Heart left ventricle (tissue), 16 donors: ENCODE results near the gene ADCY5. TPM values are rescaled to one million over a fixed set of nuclear protein-coding genes. Genes with fewer than 3 reads are reported as not detected.
A peak's percentile ranks its signal among the peaks of the same experiment; 100 is the strongest.

ENCODE experiments used
- ATAC-seq, 4 donors: fragments of 200-7000 bp; cut with Tn5 transposase; one replicate each; pipeline ENCODE4 v1.9.1; 2020 to 2022; ENCODE audit warnings: moderate library complexity in 4 of 4, mild to moderate bottlenecking in 3 of 4, moderate number of reproducible peaks in 1 of 4
- DNase-seq, 5 donors: peaks; one replicate each; pipeline ENCODE4 v3.0.0-alpha.2; 2020
- H3K27ac ChIP-seq, 12 donors: fragments of 200-600 bp; sonication (generic) in 4 of 12; one replicate each; pipeline versions ENCODE4 v1.5.0 to v1.8.0; 2016 to 2022; ENCODE audit warnings: mild to moderate bottlenecking in 2 of 12
- H3K27me3 ChIP-seq, 9 donors: fragments of 200-600 bp; sonication (generic) in 2 of 9; one replicate each; pipeline versions ENCODE4 v1.5.1 to v1.8.0; 2016 to 2022; ENCODE audit warnings: mild to moderate bottlenecking in 3 of 9
- H3K36me3 ChIP-seq, 9 donors: fragments of 200-600 bp; sonication (generic) in 2 of 9; one replicate each; pipeline versions ENCODE4 v1.5.0 to v1.8.0; 2018 to 2022; ENCODE audit warnings: mild to moderate bottlenecking in 2 of 9
- H3K4me1 ChIP-seq, 12 donors: fragments of 200-600 bp; sonication (generic) in 4 of 12; one replicate each; pipeline versions ENCODE4 v1.5.0 to v1.8.0; 2016 to 2022; ENCODE audit warnings: mild to moderate bottlenecking in 3 of 12
- H3K4me3 ChIP-seq, 12 donors: fragments of 200-600 bp; sonication (generic) in 4 of 12; one replicate each; pipeline versions ENCODE4 v1.5.0 to v1.8.0; 2017 to 2022; ENCODE audit warnings: mild to moderate bottlenecking in 9 of 12, moderate library complexity in 4 of 12
- H3K9me3 ChIP-seq, 12 donors: fragments of 200-600 bp; sonication (generic) in 4 of 12; one replicate each; pipeline versions ENCODE4 v1.5.0 to v1.8.0; 2016 to 2022; ENCODE audit warnings: mild to moderate bottlenecking in 1 of 12
- POLR2A ChIP-seq, 2 donors: fragments of 450-650 bp; IDR thresholded peaks; one replicate each; pipeline ENCODE4 v1.6.1; 2017; ENCODE audit warnings: antibody characterized with exemption in 2 of 2, mild to moderate bottlenecking in 2 of 2, moderate library complexity in 2 of 2
- WGBS, 4 donors: extraction: QIAGEN DNeasy Blood & Tissue Kit in 2 of 4; methylation state at CpG; one replicate each; pipeline versions ENCODE4 v1.1.5 to v1.1.7; 2013 to 2018; 5-methylcytosine and 5-hydroxymethylcytosine counted together
- intact Hi-C, 10 donors: fragments of 100-400 bp; cut with DNase I; formaldehyde crosslinking; loops; one replicate each; pipeline versions ENCODE4 v1.11.1 to v1.14.2; 2022
- polyA plus RNA-seq, 2 donors: library from polyadenylated mRNA; stranded (reverse); fragments of 200-250 nt; gene quantifications; one replicate each; pipeline ENCODE4 v1.2.3, GENCODE V29; 2013
- total RNA-seq, 9 donors: library from RNA; depleted of rRNA in 2 of 9; stranded (reverse); fragments of >200 nt in 2 of 9; fragmentation: NEBNext Ultra II Directional in 3 of 9; extraction: Animal tissue kit (Norgen Biotek cat#: 25700) in 3 of 9; gene quantifications; one replicate each; pipeline versions ENCODE4 v1.1.0 to v1.2.4, GENCODE V29; 2016 to 2023
- TF ChIP-seq, protein P1 (sequence below), 12 donors: fragments of 200-600 bp; sonication (generic) in 4 of 12; IDR thresholded peaks; one replicate each; pipeline versions ENCODE4 v1.5.0 to v1.8.0; 2018 to 2022; ENCODE audit warnings: antibody characterized with exemption in 12 of 12, mild to moderate bottlenecking in 5 of 12
- donor health status: ischemic (EF 13 %, LVEDD 7.1; RV severe dilation, severe dysfunction).
- donor health status: healthy with polysubstance abuse.
- donor health status: DM: no; HTN: yes; CAD: no.
- donor health status: DM: no; HTN: no; CAD: no.
- donor health status: ischemic (EF 25% LVEDD 6.9; RV normal size, moderate dysfunction).
- donor health status: ischemic (EF 25% LVEDD 5.7; RV mildly dilated, moderate dysfunction).
- donor health status: healthy.
- donor health status: DM: yes; HTN: yes; CAD: no.
- donor health status: ischemic (EF 35%, LVEDD 5.7; RV mildly dilated, moderate dysfunction).
- donor health status: nonischemic (EF 11% LVEDD 7.7; RV severe dilation, severe dysfunction).
- donor health status: DM: yes; HTN: yes; CAD: no.
- donor health status: PGD.
- donor health status: ischemic (EF 29% LVEDD 5.4; RV normal size, mild dysfunction).
- donor health status: nonischemic (EF 23%, LVEDD 6.1; RV moderate dilation, normal function).

The ADCY5 gene
- total and polyA plus RNA-seq, 11 donors = 78.5 to 276 (median 167) TPM

DNA sequence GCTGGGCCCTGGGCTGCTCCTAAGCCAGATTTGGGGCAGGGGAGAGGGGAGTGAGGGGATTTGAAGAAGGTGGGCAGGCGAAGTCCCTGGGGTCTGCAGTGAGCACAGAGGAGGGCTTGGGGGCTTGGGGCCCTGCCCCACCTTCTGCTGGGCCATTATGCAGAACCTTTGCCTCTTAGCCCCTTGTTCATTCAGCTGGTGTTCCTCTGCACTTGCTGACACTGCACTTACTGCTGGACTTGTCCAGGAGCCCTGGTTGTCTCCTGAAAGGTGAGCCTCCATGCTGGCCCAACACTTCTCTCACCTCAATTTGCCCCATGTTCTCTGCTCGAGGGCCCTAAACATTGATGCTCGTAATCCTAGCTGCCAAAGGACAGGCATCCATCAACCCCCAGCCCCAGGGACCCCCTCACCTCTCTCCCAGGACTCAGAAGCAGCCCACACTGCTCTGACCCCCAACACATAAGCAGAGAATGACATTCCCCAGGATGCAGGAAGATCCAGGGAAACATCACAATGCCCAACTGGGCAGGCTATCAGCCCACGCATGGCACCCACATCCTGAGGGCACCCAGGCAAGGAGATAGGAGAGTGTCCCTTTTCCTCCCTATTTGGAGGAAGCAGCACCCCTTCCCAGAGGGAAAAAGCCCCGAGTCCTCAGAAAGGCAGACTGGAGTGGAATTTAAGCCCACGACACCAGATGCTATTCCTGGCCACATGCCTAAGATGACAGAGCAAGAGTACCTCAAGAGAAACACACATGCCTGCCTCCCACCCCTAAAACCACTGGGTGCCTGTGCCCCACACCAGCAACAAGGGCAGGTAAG, 76.8 kb downstream of the ADCY5 start:
- peaks cover 0 to 3% (median 0%) of the 10 kb centered on the region in 9 donors for H3K36me3 ChIP-seq
- H3K4me1 ChIP-seq = peaks cover 12 to 97% (median 63%) of the 10 kb centered on the region in 12 donors
- WGBS, 4 donors = 50 to 61% (median 58%) methylated on average over 6 of the region's 6 CpGs
- H3K4me3 ChIP-seq = no peak overlapping the region
- no peak for ATAC-seq
- TF ChIP-seq, protein P1, sequence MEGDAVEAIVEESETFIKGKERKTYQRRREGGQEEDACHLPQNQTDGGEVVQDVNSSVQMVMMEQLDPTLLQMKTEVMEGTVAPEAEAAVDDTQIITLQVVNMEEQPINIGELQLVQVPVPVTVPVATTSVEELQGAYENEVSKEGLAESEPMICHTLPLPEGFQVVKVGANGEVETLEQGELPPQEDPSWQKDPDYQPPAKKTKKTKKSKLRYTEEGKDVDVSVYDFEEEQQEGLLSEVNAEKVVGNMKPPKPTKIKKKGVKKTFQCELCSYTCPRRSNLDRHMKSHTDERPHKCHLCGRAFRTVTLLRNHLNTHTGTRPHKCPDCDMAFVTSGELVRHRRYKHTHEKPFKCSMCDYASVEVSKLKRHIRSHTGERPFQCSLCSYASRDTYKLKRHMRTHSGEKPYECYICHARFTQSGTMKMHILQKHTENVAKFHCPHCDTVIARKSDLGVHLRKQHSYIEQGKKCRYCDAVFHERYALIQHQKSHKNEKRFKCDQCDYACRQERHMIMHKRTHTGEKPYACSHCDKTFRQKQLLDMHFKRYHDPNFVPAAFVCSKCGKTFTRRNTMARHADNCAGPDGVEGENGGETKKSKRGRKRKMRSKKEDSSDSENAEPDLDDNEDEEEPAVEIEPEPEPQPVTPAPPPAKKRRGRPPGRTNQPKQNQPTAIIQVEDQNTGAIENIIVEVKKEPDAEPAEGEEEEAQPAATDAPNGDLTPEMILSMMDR (IDR thresholded peaks at IDR 0.05) = no peak
- TF ChIP-seq POLR2A (IDR thresholded peaks at IDR 0.05) = no peak
- H3K27ac ChIP-seq = peak overlapping the region; percentile 76 to 96 (median 84)
- peaks cover 0 to 7% (median 0%) of the 10 kb centered on the region in 12 donors for H3K9me3 ChIP-seq
- no peaks in the 10 kb centered on the region for H3K27me3 ChIP-seq
- intact Hi-C loops = loop anchor here in 1 of 10 donors (5.0 to 10.0 kb wide), 2 partner anchors 40 to 73 kb away; partner anchors contain the start of gene ADCY5
- DNase-seq = peak in 1 of 5 donors; percentile 26

DNA sequence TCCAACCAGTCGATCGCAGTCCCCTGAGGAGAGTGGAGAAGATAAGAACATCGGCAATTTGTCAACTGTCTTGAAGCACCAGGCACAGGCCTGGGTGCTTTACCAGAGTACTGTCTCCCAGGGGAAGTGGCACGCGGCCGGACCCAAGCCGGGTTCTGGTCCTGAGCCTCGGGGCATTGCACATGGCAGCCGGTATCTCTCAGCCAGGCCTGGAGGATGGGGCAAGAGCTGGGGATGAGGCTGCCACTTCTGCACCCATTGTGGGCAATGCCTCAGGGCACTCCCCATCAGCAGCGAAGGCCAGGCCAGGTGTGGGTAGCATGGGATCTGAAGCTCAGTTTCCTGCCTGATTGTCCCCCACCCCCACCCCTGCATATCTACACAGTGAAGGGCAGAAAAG, 77.5 kb downstream of the ADCY5 start:
- ATAC-seq (no peak), DNase-seq (peak in 1 of 5 donors; percentile 24)
- no peak overlapping the region for H3K4me3 ChIP-seq
- no peaks in the 10 kb centered on the region for H3K27me3 ChIP-seq
- WGBS, 4 donors = 57 to 67% (median 61%) methylated on average over 3 to 10 of the region's 10 CpGs
- H3K9me3 ChIP-seq = peaks cover 0 to 7% (median 0%) of the 10 kb centered on the region in 12 donors
- peak overlapping the region in 10 of 12 donors; percentile 77 to 96 (median 88) for H3K27ac ChIP-seq
- peaks cover 0 to 3% (median 0%) of the 10 kb centered on the region in 9 donors for H3K36me3 ChIP-seq
- intact Hi-C loops = loop anchor here in 1 of 10 donors (5.0 to 10.0 kb wide), 2 partner anchors 39 to 73 kb away; partner anchors contain the start of gene ADCY5
- peaks cover 12 to 96% (median 59%) of the 10 kb centered on the region in 12 donors for H3K4me1 ChIP-seq
- TF ChIP-seq POLR2A (IDR thresholded peaks at IDR 0.05) = no peak
- TF ChIP-seq, protein P1 (IDR thresholded peaks at IDR 0.05) = no peak

DNA sequence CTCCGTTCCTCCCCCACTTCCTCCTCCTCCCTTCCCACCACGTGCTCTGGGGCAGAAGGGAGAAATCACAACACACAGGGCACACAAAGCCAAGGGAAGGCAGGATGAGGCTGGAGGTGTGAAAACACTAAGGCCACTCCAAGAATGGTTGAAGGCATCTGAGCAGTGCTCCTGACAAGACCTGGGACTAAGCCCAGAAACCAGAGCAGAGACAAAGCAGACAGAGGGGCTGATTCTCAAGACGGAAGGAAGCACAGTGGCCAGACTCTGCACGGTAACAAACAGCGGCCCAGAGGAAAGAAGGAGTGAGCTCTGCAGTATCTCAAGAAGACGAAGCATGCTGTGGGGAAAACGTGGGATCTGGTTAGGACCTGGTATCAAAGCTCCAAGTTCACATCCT, 78.1 kb downstream of the ADCY5 start:
- H3K4me3 ChIP-seq = no peak overlapping the region
- TF ChIP-seq POLR2A (IDR thresholded peaks at IDR 0.05) = no peak
- TF ChIP-seq, protein P1 (IDR thresholded peaks at IDR 0.05) = no peak
- WGBS, 4 donors = 43 to 51% (median 47%) methylated on average over 7 of the region's 7 CpGs
- intact Hi-C loops = loop anchor here in 1 of 10 donors (5.0 to 10.0 kb wide), 2 partner anchors 39 to 74 kb away; partner anchors contain the start of gene ADCY5
- DNase-seq = peak in 1 of 5 donors; percentile 3
- H3K27me3 ChIP-seq = no peaks in the 10 kb centered on the region
- peaks cover 0 to 3% (median 0%) of the 10 kb centered on the region in 9 donors for H3K36me3 ChIP-seq
- no peak for ATAC-seq
- H3K27ac ChIP-seq = peak overlapping the region in 8 of 12 donors; percentile 81 to 96 (median 90)
- peaks cover 9 to 96% (median 56%) of the 10 kb centered on the region in 12 donors for H3K4me1 ChIP-seq
- H3K9me3 ChIP-seq = peaks cover 0 to 7% (median 0%) of the 10 kb centered on the region in 12 donors

DNA sequence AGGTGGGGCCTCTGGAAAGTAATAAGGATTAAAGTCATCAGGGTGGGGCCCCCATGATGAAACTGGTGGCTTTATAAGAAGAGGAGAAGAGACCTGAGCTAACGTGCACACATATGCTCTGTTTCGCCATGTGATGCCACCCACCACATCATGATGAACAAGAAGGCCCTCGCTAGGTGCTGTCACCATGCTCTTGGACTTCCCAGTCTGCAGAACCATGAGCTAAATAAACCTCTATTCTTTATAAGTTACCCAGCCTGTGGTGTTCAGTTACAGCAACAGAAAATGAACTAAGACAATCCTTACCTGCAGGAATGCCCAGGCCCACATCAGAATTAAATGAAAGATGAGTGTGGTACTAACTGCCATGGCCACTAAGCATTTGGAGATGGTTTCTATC, 79.8 kb downstream of the ADCY5 start:
- no peak for ATAC-seq
- H3K4me1 ChIP-seq = peaks cover 9 to 88% (median 49%) of the 10 kb centered on the region in 12 donors
- no peak overlapping the region for H3K4me3 ChIP-seq
- H3K9me3 ChIP-seq = peaks cover 0 to 7% (median 0%) of the 10 kb centered on the region in 12 donors
- H3K27me3 ChIP-seq = no peaks in the 10 kb centered on the region
- H3K27ac ChIP-seq = peak overlapping the region in 7 of 12 donors; percentile 0 to 96 (median 83)
- intact Hi-C loops = no loop called here
- no peak for TF ChIP-seq POLR2A (IDR thresholded peaks at IDR 0.05)
- TF ChIP-seq, protein P1 (IDR thresholded peaks at IDR 0.05) = no peak
- 86 to 99% (median 96%) methylated on average over 3 of the region's 3 CpGs for WGBS, 4 donors
- H3K36me3 ChIP-seq = peaks cover 0 to 3% (median 0%) of the 10 kb centered on the region in 9 donors
- DNase-seq = no peak
